H1 (cell line): ENCODE measurements around the gene ANAPC7. TPM values are rescaled to one million over a fixed set of nuclear protein-coding genes. Genes with fewer than 3 reads are reported as not detected.

ENCODE experiments used
- CTCF ChIA-PET: fragments of 300-600 bp; sonication (Branson Sonifier 250); formaldehyde crosslinking; loops from one replicate; lab custom pipeline; 2021; ENCODE audit not compliant: partially characterized antibody; lab: Charles Lee
- POLR2A ChIA-PET: fragments of 300-600 bp; sonication (Branson Sonifier 250); formaldehyde crosslinking; loops from one replicate; lab custom pipeline; 2021; ENCODE audit warnings: inconsistent platforms; ENCODE audit not compliant: partially characterized antibody; lab: Charles Lee
- DNase-seq, 2 experiments: peaks; one replicate each; pipeline versions ENCODE4 v3.0.0 to v3.0.0-alpha.2; 2010 to 2022; ENCODE audit warnings: low spot score in 2 of 2, low read depth in 1 of 2, mixed read lengths in 1 of 2
- FAIRE-seq: peaks from 2 replicates; lab custom pipeline; 2011; peaks lifted over from hg19 to GRCh38; lab: Jason Lieb, UNC
- H2AFZ ChIP-seq: 2 replicates; pipeline ENCODE4 v1.8.1; 2012; ENCODE audit warnings: low read length, inconsistent platforms
- H2AK5ac ChIP-seq: 2 replicates; pipeline ENCODE4 v1.6.1; 2013; ENCODE audit warnings: low read depth, low read length
- H2BK120ac ChIP-seq: replicated peaks from 2 replicates; pipeline ENCODE3; 2013; ENCODE audit warnings: low read depth, low read length, inconsistent platforms
- H2BK12ac ChIP-seq: 2 replicates; pipeline ENCODE4 v1.6.1; 2013; ENCODE audit warnings: low read depth, low read length
- H2BK15ac ChIP-seq: 2 replicates; pipeline ENCODE4 v1.6.1; 2013; ENCODE audit warnings: low read length
- H2BK20ac ChIP-seq: 2 replicates; pipeline ENCODE4 v1.6.1; 2013; ENCODE audit warnings: low read length
- H2BK5ac ChIP-seq: 2 replicates; pipeline ENCODE4 v1.6.1; 2013; ENCODE audit warnings: low read depth, low read length
- H3K14ac ChIP-seq: 2 replicates; pipeline ENCODE4 v1.6.1; 2013; ENCODE audit warnings: inconsistent platforms; ENCODE audit not compliant: insufficient read length
- H3K18ac ChIP-seq: 2 replicates; pipeline ENCODE4 v1.6.1; 2013; ENCODE audit warnings: low read length; ENCODE audit errors: extremely low read depth
- H3K23ac ChIP-seq: 2 replicates; pipeline ENCODE4 v1.6.1; 2013; ENCODE audit warnings: inconsistent platforms; ENCODE audit not compliant: insufficient read length
- H3K23me2 ChIP-seq: 2 replicates; pipeline ENCODE4 v1.6.1; 2013; ENCODE audit warnings: low read depth, low read length
- H3K27ac ChIP-seq: 2 replicates; pipeline ENCODE4 v1.6.1; 2011; ENCODE audit warnings: low read depth, low read length, inconsistent platforms
- H3K27me3 ChIP-seq, 4 experiments: replicated peaks in 1 of 4; 1 replicate in 1 of 4; 2 replicates in 3 of 4; pipeline versions ENCODE4 v1.6.1 to v1.8.1; 2011 to 2013; ENCODE audit warnings: low read length in 3 of 4, mild to moderate bottlenecking in 3 of 4, inconsistent platforms in 2 of 4, mixed read lengths in 2 of 4, moderate library complexity in 1 of 4; ENCODE audit not compliant: control insufficient read depth in 3 of 4, insufficient read depth in 3 of 4; ENCODE audit errors: extremely low read depth in 1 of 4
- H3K36me3 ChIP-seq, 4 experiments: 2 replicates each; pipeline versions ENCODE4 v1.6.1 to v1.8.1; 2011 to 2013; ENCODE audit warnings: mild to moderate bottlenecking in 4 of 4, low read length in 3 of 4, moderate library complexity in 2 of 4, control low read depth in 1 of 4, inconsistent platforms in 1 of 4; ENCODE audit not compliant: insufficient read depth in 4 of 4, control insufficient read depth in 2 of 4
- H3K4ac ChIP-seq: replicated peaks from 2 replicates; pipeline ENCODE3; 2013; ENCODE audit warnings: low read length, low read depth, mixed read lengths, inconsistent platforms; ENCODE audit not compliant: insufficient read length
- H3K4me1 ChIP-seq, 4 experiments: replicated peaks in 1 of 4; 1 replicate in 1 of 4; 2 replicates in 3 of 4; pipeline versions ENCODE4 v1.6.1 to v1.8.1; 2011 to 2013; ENCODE audit warnings: low read length in 3 of 4, inconsistent platforms in 2 of 4, mixed read lengths in 1 of 4; ENCODE audit not compliant: insufficient read depth in 4 of 4, control insufficient read depth in 3 of 4
- H3K4me2 ChIP-seq, 2 experiments: 2 replicates each; pipeline versions ENCODE4 v1.6.1 to v1.8.1; 2011 to 2013; ENCODE audit warnings: low read depth in 2 of 2, low read length in 2 of 2, control low read depth in 1 of 2, inconsistent platforms in 1 of 2, mild to moderate bottlenecking in 1 of 2; ENCODE audit not compliant: insufficient read depth in 1 of 2
- H3K4me3 ChIP-seq, 4 experiments: fragments of 200-600, 300-600 bp in 1 of 4; sonication (generic), shearing (Covaris generic), sonication (Bioruptor Twin) in 1 of 4; 2 replicates each; pipeline versions ENCODE4 v1.5.1 to v1.8.1; 2011 to 2016; ENCODE audit warnings: low read length in 4 of 4, low read depth in 3 of 4, control low read depth in 2 of 4, inconsistent platforms in 2 of 4, mild to moderate bottlenecking in 2 of 4, mixed read lengths in 1 of 4, moderate library complexity in 1 of 4; ENCODE audit not compliant: insufficient read depth in 2 of 4; ENCODE audit errors: extremely low read depth in 1 of 4
- H3K56ac ChIP-seq: replicated peaks from 2 replicates; pipeline ENCODE3; 2013; ENCODE audit warnings: low read depth, mild to moderate bottlenecking, mixed read lengths, low read length, inconsistent platforms; ENCODE audit not compliant: insufficient read length
- H3K79me1 ChIP-seq: 2 replicates; pipeline ENCODE4 v1.6.1; 2013; ENCODE audit warnings: low read depth, low read length, control low read depth
- H3K79me2 ChIP-seq, 2 experiments: 2 replicates each; pipeline versions ENCODE4 v1.6.1 to v1.8.1; 2012 to 2013; ENCODE audit warnings: low read length in 2 of 2, mild to moderate bottlenecking in 2 of 2, inconsistent platforms in 1 of 2; ENCODE audit not compliant: insufficient read depth in 2 of 2, control insufficient read depth in 1 of 2
- H3K9ac ChIP-seq, 4 experiments: replicated peaks in 1 of 4; 1 replicate in 1 of 4; 2 replicates in 3 of 4; pipeline versions ENCODE4 v1.6.1 to v1.8.1; 2011 to 2013; ENCODE audit warnings: low read depth in 3 of 4, low read length in 3 of 4, control low read depth in 2 of 4, mild to moderate bottlenecking in 2 of 4, moderate library complexity in 2 of 4, inconsistent platforms in 1 of 4; ENCODE audit errors: extremely low read depth in 1 of 4
- H3K9me3 ChIP-seq, 2 experiments: 2 replicates each; pipeline versions ENCODE4 v1.6.1 to v1.8.1; 2012 to 2013; ENCODE audit warnings: mild to moderate bottlenecking in 2 of 2, moderate library complexity in 2 of 2, control low read depth in 1 of 2, inconsistent platforms in 1 of 2, low read depth in 1 of 2, low read length in 1 of 2, mixed read lengths in 1 of 2; ENCODE audit not compliant: insufficient read depth in 2 of 2
- H4K20me1 ChIP-seq, 2 experiments: replicated peaks in 1 of 2; 2 replicates each; pipeline versions ENCODE3 to v1.8.1; 2011 to 2013; ENCODE audit warnings: inconsistent platforms in 2 of 2, low read length in 2 of 2, mild to moderate bottlenecking in 1 of 2; ENCODE audit not compliant: insufficient read depth in 2 of 2, control insufficient read depth in 1 of 2
- H4K5ac ChIP-seq: 2 replicates; pipeline ENCODE4 v1.6.1; 2013; ENCODE audit warnings: low read length, low read depth, mixed read lengths, inconsistent platforms; ENCODE audit not compliant: insufficient read length
- H4K8ac ChIP-seq: 2 replicates; pipeline ENCODE4 v1.8.0; 2013; ENCODE audit warnings: mild to moderate bottlenecking, moderate library complexity, low read length, inconsistent platforms; ENCODE audit not compliant: insufficient read depth; ENCODE audit errors: extremely low read depth
- H4K91ac ChIP-seq: replicated peaks from 2 replicates; pipeline ENCODE3; 2013; ENCODE audit warnings: low read length, mixed read lengths, inconsistent platforms; ENCODE audit not compliant: insufficient read length
- WGBS, 2 experiments: shearing (Covaris generic) in 1 of 2; methylation state at CpG; one replicate each; pipeline versions ENCODE4 v1.1.6 to v1.1.7; 2013 to 2015; ENCODE audit warnings: low lambda C conversion rate in 2 of 2, mixed read lengths in 2 of 2, inconsistent platforms in 1 of 2, low coverage in 1 of 2, missing lambda C conversion rate in 1 of 2; ENCODE audit not compliant: insufficient replicate concordance in 2 of 2, insufficient coverage in 1 of 2, insufficient read length in 1 of 2; ENCODE audit errors: extremely low coverage in 1 of 2, missing lambda C conversion rate in 1 of 2; 5-methylcytosine and 5-hydroxymethylcytosine counted together
- polyA plus RNA-seq, 7 experiments: library from polyadenylated mRNA; depleted of rRNA in 3 of 7; stranded (reverse) in 5 of 7; unstranded in 2 of 7; fragments of >200 nt in 5 of 7; fragments of 200-250 nt in 2 of 7; gene quantifications; 1 replicate in 5 of 7; 2 replicates in 1 of 7; 4 replicates in 1 of 7; pipeline versions ENCODE4 v1.2.1 to v1.2.3, GENCODE V29; 2011 to 2013; ENCODE audit warnings: missing spikeins in 2 of 7, mixed read lengths in 2 of 7
- total RNA-seq: library from RNA; stranded (reverse); fragmentation: NEBNext Ultra II Directional; extraction: Animal tissue kit (Norgen Biotek cat#: 25700); gene quantifications from 2 replicates; pipeline ENCODE4 v1.2.1, GENCODE V29; 2021

Gene ANAPC7
- total and polyA plus RNA-seq, 2 of the 8 experiments (the other 6 are each of a cell fraction or from before 2014, with no cell fraction given) = 72.8 to 105 TPM

GRCh38 chr12:110349096-110349495, 54.4 kb downstream of the ANAPC7 start:
- POLR2A ChIA-PET = interaction anchor here (0.9 to 8.1 kb wide), 8 partner anchors 15 to 64 kb away, joined by 3 to 48 read pairs (median 6); no protein-coding TSS in a partner anchor
- H4K20me1 ChIP-seq = peaks cover 5 to 11% of the 10 kb centered on the region in 2 experiments

More at GRCh38 chr12:110349096-110349495, 54.4 kb downstream of the ANAPC7 start:
- Histone ChIP-seq H3K4me2 (no peak overlapping the region), H3K4me1 (no peaks in the 10 kb centered on the region; a peak in 2 of 7 replicates), H3K36me3 (peaks cover 32 to 57% (median 39%) of the 10 kb centered on the region in 4 experiments), H2BK5ac (no peak overlapping the region; the same call in 1 of the 2 replicates), H2BK15ac (no peak overlapping the region), H3K14ac (no peak overlapping the region), H3K9ac (no peak overlapping the region), H3K9me3 (no peaks in the 10 kb centered on the region), H3K23ac (no peak overlapping the region), H3K79me2 (no peaks in the 10 kb centered on the region), H3K23me2 (no peaks in the 10 kb centered on the region), H2BK120ac (no peak overlapping the region), H4K91ac (no peak overlapping the region), H3K27me3 (no peaks in the 10 kb centered on the region), H2BK12ac (no peak overlapping the region), H3K4me3 (no peak overlapping the region), H2AFZ (no peak overlapping the region), H3K27ac (no peak overlapping the region), H2AK5ac (no peak overlapping the region), H4K5ac (no peak overlapping the region), H3K56ac (no peak overlapping the region), H3K79me1 (peaks cover 2% of the 10 kb centered on the region; the same call in 1 of the 2 replicates), H2BK20ac (no peak overlapping the region), H3K18ac (no peak overlapping the region), H4K8ac (no peak overlapping the region), H3K4ac (no peak overlapping the region)
- CTCF ChIA-PET = interaction anchor here (0.6 to 2.8 kb wide), 7 partner anchors 8 to 247 kb away, joined by 3 to 23 read pairs (median 4); no protein-coding TSS in a partner anchor
- FAIRE-seq (no peak), DNase-seq (no peak)
- 95% methylated on average over 4 of the region's 4 CpGs; no CpG with 5 or more reads in 1 of the 2 experiments for WGBS, 2 experiments
